ENCODE measurements around the gene NRDC. TPM values are rescaled to one million over a fixed set of nuclear protein-coding genes. Genes with fewer than 3 reads are reported as not detected.
"Not testable (repeated sequence)": the region's sequence is repeated elsewhere in the genome, so short reads cannot be mapped to it uniquely, and the experiment has no call there.

Gene NRDC
- polyA plus RNA-seq, 6 donors from 2014 or later: 58.5 to 94.9 (median 81.6) TPM

- Mint-ChIP-seq H3K27me3 (no peaks in the 10 kb centered on the region), H3K9me3 (no peaks in the 10 kb centered on the region), H3K4me3 (no peak overlapping the region), H3K36me3 (no peaks in the 10 kb centered on the region), H3K27ac (no peak overlapping the region), H3K4me1 (peaks cover 0 to 11% (median 4%) of the 10 kb centered on the region in 3 donors)
- DNase-seq (no peak), ATAC-seq (ENCODE audit: low read depth in 2 of 2) (no peak)
Measured at GRCh38 chr1:51851882-51852396, 26.6 kb downstream of the NRDC start.

GRCh38 chr1:51850420-51851223, 27.9 kb downstream of the NRDC start:
- DNase-seq: no peak
- peaks cover 0 to 3% of the 10 kb centered on the region in 2 donors for H3K36me3 Mint-ChIP-seq
- peaks cover 0 to 6% (median 4%) of the 10 kb centered on the region in 3 donors for H3K4me1 Mint-ChIP-seq
- no peak for ATAC-seq (ENCODE audit: low read depth in 2 of 2)
- H3K27ac Mint-ChIP-seq: peak overlapping the region in 3 of 6 donors; percentile 44 to 82 (median 49)
- no peaks in the 10 kb centered on the region for H3K9me3 Mint-ChIP-seq
- no peaks in the 10 kb centered on the region for H3K27me3 Mint-ChIP-seq
- no peak overlapping the region for H3K4me3 Mint-ChIP-seq

GRCh38 chr1:51847294-51847920, 31.1 kb downstream of the NRDC start:
- no peak for ATAC-seq (ENCODE audit: low read depth in 2 of 2)
- no peaks in the 10 kb centered on the region for H3K27me3 Mint-ChIP-seq
- peaks cover 10 to 22% (median 18%) of the 10 kb centered on the region in 3 donors for H3K4me1 Mint-ChIP-seq
- no peak overlapping the region for H3K27ac Mint-ChIP-seq
- no peak overlapping the region for H3K4me3 Mint-ChIP-seq
- H3K36me3 Mint-ChIP-seq: peaks cover 0 to 4% of the 10 kb centered on the region in 2 donors
- no peak for DNase-seq
- H3K9me3 Mint-ChIP-seq: no peaks in the 10 kb centered on the region

GRCh38 chr1:51843948-51844347, 34.6 kb downstream of the NRDC start:
- no peaks in the 10 kb centered on the region for H3K9me3 Mint-ChIP-seq
- H3K27ac Mint-ChIP-seq: peak overlapping the region in 1 of 6 donors; percentile 87
- peaks cover 10 to 16% of the 10 kb centered on the region in 2 donors for H3K36me3 Mint-ChIP-seq
- no peaks in the 10 kb centered on the region for H3K27me3 Mint-ChIP-seq
- peaks cover 12 to 22% (median 14%) of the 10 kb centered on the region in 3 donors for H3K4me1 Mint-ChIP-seq
- peak overlapping the region in 1 of 8 donors; percentile 35 for H3K4me3 Mint-ChIP-seq
- DNase-seq (no peak), ATAC-seq (ENCODE audit: low read depth in 2 of 2) (no peak)

GRCh38 chr1:51842261-51842660, 36.3 kb downstream of the NRDC start:
- H3K4me3 Mint-ChIP-seq: no peak overlapping the region
- no peaks in the 10 kb centered on the region for H3K9me3 Mint-ChIP-seq
- H3K4me1 Mint-ChIP-seq: peaks cover 12 to 28% (median 14%) of the 10 kb centered on the region in 3 donors
- peaks cover 10 to 20% of the 10 kb centered on the region in 2 donors for H3K36me3 Mint-ChIP-seq
- H3K27ac Mint-ChIP-seq: no peak overlapping the region
- DNase-seq (no peak), ATAC-seq (ENCODE audit: low read depth in 2 of 2) (no peak)
- no peaks in the 10 kb centered on the region for H3K27me3 Mint-ChIP-seq

- peaks cover 14 to 28% (median 15%) of the 10 kb centered on the region in 3 donors for H3K4me1 Mint-ChIP-seq
- H3K9me3 Mint-ChIP-seq: no peaks in the 10 kb centered on the region
- H3K36me3 Mint-ChIP-seq: peaks cover 10 to 21% of the 10 kb centered on the region in 2 donors
- peak overlapping the region in 2 of 6 donors; percentile 33 to 35 for H3K27ac Mint-ChIP-seq
- ATAC-seq (ENCODE audit: low read depth in 2 of 2) (no peak), DNase-seq (no peak)
- H3K4me3 Mint-ChIP-seq: peak overlapping the region in 1 of 8 donors; percentile 65
- no peaks in the 10 kb centered on the region for H3K27me3 Mint-ChIP-seq
Measured at GRCh38 chr1:51840743-51841461, 37.6 kb downstream of the NRDC start.

DNA sequence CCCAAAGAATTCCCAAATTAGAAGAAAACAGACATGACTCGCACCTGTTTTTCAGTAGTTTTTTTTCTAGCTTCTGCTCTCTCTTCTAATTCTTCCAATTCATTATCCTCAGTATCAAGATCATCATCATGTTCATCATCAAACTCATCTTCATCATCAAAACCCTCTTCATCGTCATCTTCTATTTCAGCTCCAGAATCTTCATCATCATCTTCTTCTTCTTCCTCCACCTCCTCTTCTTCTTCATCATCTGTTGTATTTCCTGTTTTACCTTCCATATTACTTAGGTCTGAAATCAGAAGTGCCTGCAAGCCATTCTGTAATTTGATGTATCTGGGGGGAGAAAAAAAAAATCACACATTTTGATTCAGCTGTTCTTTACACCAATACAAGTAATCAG, 38.3 kb downstream of the NRDC start:
- Mint-ChIP-seq H3K27me3 (no peaks in the 10 kb centered on the region), H3K4me3 (no peak overlapping the region), H3K4me1 (peaks cover 14 to 27% (median 15%) of the 10 kb centered on the region in 3 donors), H3K27ac (peak overlapping the region in 2 of 6 donors; percentile 28 to 35), H3K36me3 (peaks cover 10 to 22% of the 10 kb centered on the region in 2 donors), H3K9me3 (no peaks in the 10 kb centered on the region)
- ATAC-seq (ENCODE audit: low read depth in 2 of 2) (no peak), DNase-seq (no peak)

GRCh38 chr1:51839094-51839493, 39.4 kb downstream of the NRDC start:
- Mint-ChIP-seq H3K27me3 (no peaks in the 10 kb centered on the region), H3K4me3 (no peak overlapping the region), H3K36me3 (peaks cover 10 to 22% of the 10 kb centered on the region in 2 donors), H3K27ac (peak overlapping the region in 1 of 6 donors; percentile 66), H3K4me1 (peaks cover 7 to 16% (median 11%) of the 10 kb centered on the region in 3 donors), H3K9me3 (no peaks in the 10 kb centered on the region)
- DNase-seq: no peak
- no peak for ATAC-seq (ENCODE audit: low read depth in 2 of 2)

DNA sequence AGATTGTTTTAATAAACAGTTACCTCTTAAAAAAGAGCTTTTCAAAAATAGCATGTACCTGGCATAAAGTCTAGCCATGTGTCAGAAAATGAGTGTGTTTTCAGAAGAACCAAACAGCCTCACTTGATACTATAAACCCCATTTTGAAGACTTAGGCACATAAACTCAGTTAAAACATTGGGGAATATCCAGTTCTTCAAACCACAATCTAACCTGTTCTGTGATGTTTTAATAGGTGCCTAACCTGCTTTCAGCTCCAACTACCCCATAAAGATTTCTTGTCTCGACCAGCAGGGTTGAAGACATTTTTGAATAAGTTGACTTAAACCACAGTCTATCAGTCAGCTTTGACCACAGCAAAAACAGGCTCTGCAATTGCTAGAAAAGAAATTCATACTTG, 41.3 kb downstream of the NRDC start:
- Mint-ChIP-seq H3K27me3 (no peaks in the 10 kb centered on the region), H3K4me3 (no peak overlapping the region), H3K4me1 (peaks cover 4 to 8% (median 6%) of the 10 kb centered on the region in 3 donors), H3K27ac (peak overlapping the region in 1 of 6 donors; percentile 44), H3K9me3 (no peaks in the 10 kb centered on the region), H3K36me3 (peaks cover 10 to 26% of the 10 kb centered on the region in 2 donors)
- ATAC-seq (ENCODE audit: low read depth in 2 of 2) (no peak), DNase-seq (no peak)

GRCh38 chr1:51833700-51834099, 44.8 kb downstream of the NRDC start:
- no peaks in the 10 kb centered on the region for H3K9me3 Mint-ChIP-seq
- no peak for ATAC-seq (ENCODE audit: low read depth in 2 of 2)
- H3K36me3 Mint-ChIP-seq: peaks cover 8 to 18% of the 10 kb centered on the region in 2 donors

GRCh38 chr1:51829058-51829457, 49.5 kb downstream of the NRDC start:
- Mint-ChIP-seq H3K4me3 (no peak overlapping the region), H3K36me3 (peaks cover 8% of the 10 kb centered on the region in 2 donors), H3K9me3 (no peaks in the 10 kb centered on the region), H3K4me1 (no peaks in the 10 kb centered on the region), H3K27ac (no peak overlapping the region), H3K27me3 (no peaks in the 10 kb centered on the region)
- ATAC-seq (ENCODE audit: low read depth in 2 of 2) (no peak), DNase-seq (no peak)

More at GRCh38 chr1:51833700-51834099, 44.8 kb downstream of the NRDC start:
- H3K27me3 Mint-ChIP-seq: no peaks in the 10 kb centered on the region
- no peak overlapping the region for H3K27ac Mint-ChIP-seq
- DNase-seq: no peak
- no peak overlapping the region for H3K4me3 Mint-ChIP-seq
- H3K4me1 Mint-ChIP-seq: peaks cover 0 to 6% (median 4%) of the 10 kb centered on the region in 3 donors

GRCh38 chr1:51819810-51820209, 58.7 kb downstream of the NRDC start:
- H3K27ac Mint-ChIP-seq: peak overlapping the region in 1 of 6 donors; percentile 60
- H3K4me3 Mint-ChIP-seq: no peak overlapping the region

GRCh38 chr1:51819021-51819420, 59.5 kb downstream of the NRDC start:
- H3K4me3 Mint-ChIP-seq; ATAC-seq (ENCODE audit: low read depth in 2 of 2); H3K4me1 Mint-ChIP-seq: not testable (repeated sequence)

More at GRCh38 chr1:51819810-51820209, 58.7 kb downstream of the NRDC start:
- Mint-ChIP-seq H3K4me1 (no peaks in the 10 kb centered on the region), H3K9me3 (no peaks in the 10 kb centered on the region), H3K36me3 (peaks cover 13 to 27% of the 10 kb centered on the region in 2 donors), H3K27me3 (no peaks in the 10 kb centered on the region)
- DNase-seq (no peak), ATAC-seq (ENCODE audit: low read depth in 2 of 2) (no peak)

More at GRCh38 chr1:51819021-51819420, 59.5 kb downstream of the NRDC start:
- H3K9me3 Mint-ChIP-seq, H3K27me3 Mint-ChIP-seq, DNase-seq: not testable (repeated sequence)
- Mint-ChIP-seq H3K27ac (peak overlapping the region in 2 of 6 donors; percentile 29 to 72), H3K36me3 (peaks cover 18 to 31% of the 10 kb centered on the region in 2 donors)
